ENCODE measurements around the gene LHX2. TPM values are rescaled to one million over a fixed set of nuclear protein-coding genes. Genes with fewer than 3 reads are reported as not detected.
"Not testable (repeated sequence)": the region's sequence is repeated elsewhere in the genome, so short reads cannot be mapped to it uniquely, and the experiment has no call there.

Gene LHX2
- total RNA-seq, 3 donors from 2014 or later: not detected

DNA sequence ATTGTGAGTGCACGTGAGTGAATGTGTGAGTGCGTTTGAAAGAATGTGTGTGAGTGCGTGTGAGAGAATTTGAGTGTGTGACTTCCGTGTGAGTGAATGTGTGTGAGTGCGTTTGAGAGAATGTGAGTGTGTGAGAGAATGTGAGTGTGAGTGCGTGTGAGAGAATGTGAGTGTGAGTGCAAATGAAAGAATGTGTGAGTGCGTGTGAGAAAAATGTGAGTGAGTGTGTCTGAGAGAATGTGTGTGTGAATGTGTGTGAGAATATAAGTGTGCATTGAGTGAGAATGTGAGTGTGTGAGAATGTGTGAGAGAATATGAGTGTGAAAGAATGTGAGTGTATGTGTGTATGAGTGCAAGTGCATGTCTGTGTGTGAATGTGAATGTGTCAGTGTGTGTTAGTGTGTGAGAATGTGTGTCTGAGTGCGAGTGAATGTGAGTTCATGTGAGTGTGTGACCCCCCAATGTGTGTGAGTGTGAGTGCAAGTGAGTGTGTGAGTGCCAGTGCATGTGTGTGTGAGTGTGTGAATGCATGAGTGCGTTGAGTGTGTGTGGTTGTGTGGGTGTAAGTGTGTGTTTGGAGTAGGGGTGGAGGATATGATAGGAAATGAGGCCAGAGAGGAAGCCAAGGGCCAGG lies 37.9 kb upstream of the LHX2 start:
- Histone ChIP-seq H3K36me3 (ENCODE audit: low read depth) (no peaks in the 10 kb centered on the region), H3K4me1 (ENCODE audit: low read depth) (no peaks in the 10 kb centered on the region), H3K9me3 (no peaks in the 10 kb centered on the region), H3K4me3 (no peak overlapping the region)
- ATAC-seq (no peak), DNase-seq (no peak)
- TF ChIP-seq, protein P1, sequence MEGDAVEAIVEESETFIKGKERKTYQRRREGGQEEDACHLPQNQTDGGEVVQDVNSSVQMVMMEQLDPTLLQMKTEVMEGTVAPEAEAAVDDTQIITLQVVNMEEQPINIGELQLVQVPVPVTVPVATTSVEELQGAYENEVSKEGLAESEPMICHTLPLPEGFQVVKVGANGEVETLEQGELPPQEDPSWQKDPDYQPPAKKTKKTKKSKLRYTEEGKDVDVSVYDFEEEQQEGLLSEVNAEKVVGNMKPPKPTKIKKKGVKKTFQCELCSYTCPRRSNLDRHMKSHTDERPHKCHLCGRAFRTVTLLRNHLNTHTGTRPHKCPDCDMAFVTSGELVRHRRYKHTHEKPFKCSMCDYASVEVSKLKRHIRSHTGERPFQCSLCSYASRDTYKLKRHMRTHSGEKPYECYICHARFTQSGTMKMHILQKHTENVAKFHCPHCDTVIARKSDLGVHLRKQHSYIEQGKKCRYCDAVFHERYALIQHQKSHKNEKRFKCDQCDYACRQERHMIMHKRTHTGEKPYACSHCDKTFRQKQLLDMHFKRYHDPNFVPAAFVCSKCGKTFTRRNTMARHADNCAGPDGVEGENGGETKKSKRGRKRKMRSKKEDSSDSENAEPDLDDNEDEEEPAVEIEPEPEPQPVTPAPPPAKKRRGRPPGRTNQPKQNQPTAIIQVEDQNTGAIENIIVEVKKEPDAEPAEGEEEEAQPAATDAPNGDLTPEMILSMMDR (IDR thresholded peaks at IDR 0.05): no peak
- intact Hi-C loops (cut with DNase I, micrococcal nuclease): loop anchor here in 1 of 2 donors (2.0 kb wide), 1 partner anchor 17 kb away; no protein-coding TSS in a partner anchor

DNA sequence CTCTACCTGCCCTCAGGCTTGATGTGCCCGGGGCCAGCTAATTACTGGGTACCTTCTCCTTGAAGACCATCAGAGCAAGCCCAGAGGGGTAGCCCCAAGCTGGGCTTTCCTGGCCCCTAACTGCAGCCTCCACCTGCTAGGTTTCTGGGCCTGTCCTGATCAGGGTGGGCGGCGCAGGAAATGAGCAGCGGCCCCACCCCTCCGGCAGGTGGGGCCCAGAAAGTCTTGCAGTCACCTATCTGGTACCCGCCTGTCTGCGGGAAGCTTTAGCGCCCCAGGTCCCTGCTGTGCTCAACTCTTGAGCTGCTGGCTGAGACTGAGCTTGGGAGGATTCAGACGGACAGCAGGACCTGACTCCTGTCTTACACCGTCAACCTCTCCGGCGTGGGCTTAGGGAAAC lies 37.1 kb upstream of the LHX2 start:
- Histone ChIP-seq H3K9me3 (no peaks in the 10 kb centered on the region), H3K36me3 (ENCODE audit: low read depth) (no peaks in the 10 kb centered on the region), H3K4me3 (no peak overlapping the region), H3K4me1 (ENCODE audit: low read depth) (no peaks in the 10 kb centered on the region)
- ATAC-seq: no peak
- intact Hi-C loops (cut with DNase I, micrococcal nuclease): loop anchor here in 1 of 2 donors (2.0 kb wide), 1 partner anchor 16 kb away; no protein-coding TSS in a partner anchor
- TF ChIP-seq, protein P1 (IDR thresholded peaks at IDR 0.05): no peak
- DNase-seq: no peak

DNA sequence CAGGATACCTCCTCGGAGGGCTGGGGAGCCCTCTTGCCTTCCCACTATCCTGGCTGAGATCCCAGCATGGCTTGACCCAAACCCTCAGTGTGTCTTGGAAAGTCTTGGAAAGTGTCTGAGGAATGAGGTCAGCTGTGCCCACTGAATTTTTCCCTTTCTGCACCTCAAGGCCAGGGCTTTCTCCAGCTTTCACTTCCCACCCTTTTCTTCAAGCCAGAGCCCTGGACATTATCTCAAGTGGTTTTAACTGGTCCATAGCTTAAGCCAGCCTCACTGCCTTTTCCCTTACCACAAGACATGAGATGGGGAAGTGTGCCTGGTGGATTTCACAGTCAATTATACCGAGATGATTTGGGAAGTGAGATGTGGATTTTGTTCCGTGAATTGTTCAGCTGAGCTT lies 35.7 kb upstream of the LHX2 start:
- Histone ChIP-seq H3K9me3 (no peaks in the 10 kb centered on the region), H3K36me3 (ENCODE audit: low read depth) (no peaks in the 10 kb centered on the region), H3K4me1 (ENCODE audit: low read depth) (no peaks in the 10 kb centered on the region), H3K4me3 (no peak overlapping the region)
- DNase-seq (no peak), ATAC-seq (no peak)
- intact Hi-C loops (cut with DNase I, micrococcal nuclease): loop anchor here in 1 of 2 donors (2.0 kb wide), 1 partner anchor 15 kb away; no protein-coding TSS in a partner anchor
- TF ChIP-seq, protein P1 (IDR thresholded peaks at IDR 0.05): no peak

DNA sequence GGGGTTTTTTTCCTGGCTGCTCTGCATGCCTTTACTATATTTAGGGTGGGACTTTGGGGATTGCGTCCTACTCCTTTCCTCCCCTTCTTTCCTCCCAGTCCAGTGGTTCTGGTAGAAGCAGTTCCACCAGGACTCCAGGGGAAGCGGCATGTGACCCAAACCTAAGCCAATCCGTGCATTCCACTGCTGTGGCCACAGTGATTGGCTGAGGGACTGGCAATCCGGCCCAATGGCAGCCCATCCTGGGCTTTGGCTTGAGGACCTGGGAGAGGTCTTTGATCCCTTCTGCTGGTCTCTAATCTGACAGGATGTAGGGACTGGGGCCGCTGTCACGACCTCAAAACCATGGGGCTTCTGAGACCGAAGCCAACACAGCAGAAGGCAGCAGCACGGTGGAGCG lies 35.0 kb upstream of the LHX2 start:
- intact Hi-C loops (cut with DNase I, micrococcal nuclease); H3K4me1 ChIP-seq (ENCODE audit: low read depth); H3K4me3 ChIP-seq; ATAC-seq; H3K9me3 ChIP-seq; DNase-seq; H3K36me3 ChIP-seq (ENCODE audit: low read depth): not testable (repeated sequence)

DNA sequence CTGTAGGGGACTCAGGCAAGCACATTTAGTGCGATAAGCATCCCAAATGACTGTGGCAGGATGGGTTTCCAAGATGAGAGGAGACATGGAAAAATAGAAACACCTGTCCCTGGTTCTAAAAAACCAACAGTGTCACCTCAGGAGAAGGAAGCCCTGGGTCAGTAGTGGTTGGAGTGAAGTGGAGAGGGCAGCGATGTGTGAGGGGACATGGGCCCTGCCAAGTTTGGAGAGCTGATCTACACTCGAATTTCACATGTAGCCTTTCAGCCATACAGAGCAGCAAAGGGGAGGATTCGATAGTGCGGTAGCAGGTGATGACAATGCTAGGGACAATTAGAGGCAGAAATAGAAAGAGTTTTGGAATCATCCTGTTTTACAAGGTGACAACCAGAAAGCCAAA lies 32.6 kb upstream of the LHX2 start:
- no peaks in the 10 kb centered on the region for H3K4me1 ChIP-seq (ENCODE audit: low read depth)
- no peaks in the 10 kb centered on the region for H3K36me3 ChIP-seq (ENCODE audit: low read depth)

DNA sequence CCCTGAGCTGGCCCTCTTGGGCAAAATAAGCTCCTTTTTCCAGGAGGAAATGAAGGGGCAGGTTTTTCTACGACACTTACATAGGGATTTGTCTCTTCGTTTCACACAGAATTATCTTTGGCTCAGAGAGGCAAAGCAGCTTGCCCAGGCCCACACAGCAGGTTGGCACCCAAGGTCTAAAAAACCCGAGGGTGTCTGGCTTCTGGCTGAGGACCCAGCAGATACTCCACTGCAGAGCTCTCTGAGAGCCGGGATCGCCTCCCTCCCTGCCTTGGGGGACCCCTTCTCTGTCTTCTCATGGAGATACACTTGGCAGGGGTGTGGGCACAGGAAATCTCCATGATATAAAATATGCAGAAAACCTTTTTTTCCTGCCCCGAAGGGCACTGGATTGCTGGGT lies 29.0 kb upstream of the LHX2 start:
- TF ChIP-seq, protein P1 (IDR thresholded peaks at IDR 0.05): no peak
- Histone ChIP-seq H3K9me3 (no peaks in the 10 kb centered on the region), H3K36me3 (ENCODE audit: low read depth) (no peaks in the 10 kb centered on the region), H3K4me3 (no peak overlapping the region), H3K4me1 (ENCODE audit: low read depth) (no peaks in the 10 kb centered on the region)
- no peak for DNase-seq
- intact Hi-C loops (cut with DNase I, micrococcal nuclease): no loop called here
- no peak for ATAC-seq

More for the DNA sequence above, 32.6 kb upstream of the LHX2 start:
- H3K4me3 ChIP-seq: no peak overlapping the region
- DNase-seq: no peak
- H3K9me3 ChIP-seq: no peaks in the 10 kb centered on the region
- TF ChIP-seq, protein P1 (IDR thresholded peaks at IDR 0.05): no peak
- intact Hi-C loops (cut with DNase I, micrococcal nuclease): no loop called here
- ATAC-seq: no peak

Measured in mucosa of descending colon (tissue), 3 donors.